ENCODE results near the gene CDKAL1. TPM values are rescaled to one million over a fixed set of nuclear protein-coding genes. Genes with fewer than 3 reads are reported as not detected.

The CDKAL1 gene
- total and polyA plus RNA-seq, 2 donors: 5.8 to 44.1 TPM

DNA sequence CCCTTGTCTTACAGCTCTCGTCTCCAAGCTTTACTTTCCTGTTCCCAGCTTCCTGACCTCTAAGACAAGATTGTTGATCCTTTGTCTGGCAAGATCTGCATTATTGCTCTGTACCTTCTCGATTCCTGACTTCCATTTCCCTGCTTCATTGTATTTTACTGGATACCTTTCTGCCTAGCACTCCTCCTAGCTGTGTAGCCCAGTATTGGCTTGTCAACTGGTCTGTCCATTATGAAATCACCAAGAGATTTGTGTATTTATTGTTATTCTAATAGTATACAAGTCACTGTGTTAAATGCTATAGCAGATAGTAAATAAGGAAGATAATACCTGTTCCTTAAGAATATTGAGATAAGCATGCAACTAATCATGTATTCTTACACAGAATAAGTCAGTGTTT lies 305.4 kb downstream of the CDKAL1 start:
- 93% methylated on average over 2 of the region's 2 CpGs for WGBS
- no peak overlapping the region for H3K27ac ChIP-seq (ENCODE audit: low read depth)
- no peaks in the 10 kb centered on the region for H3K36me3 ChIP-seq (ENCODE audit: insufficient read depth)
- no peak overlapping the region for H3K4me3 ChIP-seq (ENCODE audit: low read depth, low read length)
- DNase-seq (ENCODE audit: extremely low spot score): no peak
- H3K4me1 ChIP-seq (ENCODE audit: insufficient read depth): no peaks in the 10 kb centered on the region

DNA sequence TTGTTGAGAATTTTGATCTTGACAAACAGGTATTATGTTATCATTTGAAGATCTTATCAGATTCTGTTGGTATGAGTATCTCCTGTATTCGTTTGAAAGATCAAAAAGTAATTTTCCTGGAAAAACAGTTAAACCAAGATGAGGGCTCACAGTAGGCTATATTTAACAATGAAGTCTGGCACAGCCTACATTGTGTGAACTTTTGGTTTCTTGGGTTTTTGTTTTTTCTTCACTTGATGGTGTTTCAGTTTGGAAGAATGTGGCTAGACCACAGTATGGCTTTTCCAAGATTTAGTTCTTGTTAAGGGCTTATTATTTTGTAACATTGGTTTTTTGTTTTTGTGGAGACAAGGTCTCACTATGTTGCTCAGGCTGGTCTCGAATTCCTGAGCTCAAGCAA lies 306.4 kb downstream of the CDKAL1 start:
- 84% methylated on average over 2 of the region's 2 CpGs for WGBS
- Histone ChIP-seq H3K27ac (ENCODE audit: low read depth) (no peak overlapping the region), H3K4me1 (ENCODE audit: insufficient read depth) (no peaks in the 10 kb centered on the region), H3K4me3 (ENCODE audit: low read depth, low read length) (no peak overlapping the region), H3K36me3 (ENCODE audit: insufficient read depth) (no peaks in the 10 kb centered on the region)
- DNase-seq (ENCODE audit: extremely low spot score): no peak

DNA sequence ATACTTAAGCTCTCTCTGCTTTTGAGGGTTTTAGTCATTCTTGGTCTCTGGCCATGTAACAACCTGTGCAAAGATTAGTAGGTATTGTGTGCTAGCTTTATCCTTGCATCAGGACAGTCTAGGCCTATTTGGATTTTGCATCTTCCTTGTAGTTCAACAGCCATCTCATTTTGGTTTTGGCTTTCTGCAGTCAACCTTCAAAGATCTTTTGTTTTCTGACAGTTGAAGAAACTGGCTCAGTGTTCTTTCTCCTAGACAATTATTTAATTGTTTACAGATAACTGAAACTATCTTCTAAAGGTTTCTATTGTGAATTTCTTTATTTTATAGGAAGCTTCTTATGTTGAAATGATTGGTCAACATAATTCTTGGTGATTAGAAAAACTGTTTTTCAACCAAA lies 307.5 kb downstream of the CDKAL1 start:
- Histone ChIP-seq H3K36me3 (ENCODE audit: insufficient read depth) (no peaks in the 10 kb centered on the region), H3K4me3 (ENCODE audit: low read depth, low read length) (no peak overlapping the region), H3K27ac (ENCODE audit: low read depth) (no peak overlapping the region), H3K4me1 (ENCODE audit: insufficient read depth) (no peaks in the 10 kb centered on the region)
- no peak for DNase-seq (ENCODE audit: extremely low spot score)

DNA sequence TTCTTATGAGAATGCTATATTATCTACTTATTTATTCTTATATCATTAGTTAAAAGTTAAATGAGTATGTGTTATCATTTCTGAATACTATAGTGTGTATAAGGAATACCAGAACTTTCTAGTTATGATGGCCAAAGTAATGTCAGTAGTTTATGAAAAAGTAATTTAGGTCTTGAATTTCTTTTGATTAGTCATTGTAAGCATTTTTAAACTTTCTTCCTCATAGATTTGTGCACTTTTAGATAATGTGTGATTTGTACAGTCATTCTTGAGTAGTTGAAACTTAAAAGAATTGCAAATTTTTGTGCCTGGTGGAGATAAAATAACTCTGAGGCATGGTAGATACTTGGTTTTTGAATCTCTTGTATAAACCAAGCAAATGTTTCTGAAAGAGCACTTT lies 311.3 kb downstream of the CDKAL1 start:
- H3K27ac ChIP-seq (ENCODE audit: low read depth): no peak overlapping the region
- DNase-seq (ENCODE audit: extremely low spot score): no peak
- H3K4me3 ChIP-seq (ENCODE audit: low read depth, low read length): no peak overlapping the region
- no peaks in the 10 kb centered on the region for H3K4me1 ChIP-seq (ENCODE audit: insufficient read depth)
- no peaks in the 10 kb centered on the region for H3K36me3 ChIP-seq (ENCODE audit: insufficient read depth)

DNA sequence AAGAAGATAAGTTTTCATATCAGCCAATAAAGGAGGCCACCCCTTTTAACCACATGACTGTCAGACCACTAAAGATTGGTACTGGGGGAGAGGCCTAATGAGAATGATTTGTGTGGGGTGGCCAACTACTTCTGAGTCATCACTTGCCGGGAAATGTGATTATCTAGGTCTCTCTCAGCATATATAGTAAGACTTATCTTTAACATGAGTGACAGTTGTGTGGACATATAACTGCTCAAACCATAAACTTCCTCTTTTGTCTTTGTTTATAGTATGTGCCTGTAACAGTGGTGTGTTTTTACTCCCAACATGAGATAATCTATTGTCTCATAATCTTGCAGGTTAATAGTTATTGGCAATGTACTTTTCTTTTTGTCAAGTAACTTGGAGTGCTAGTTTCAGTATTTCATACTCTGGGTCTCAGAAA lies 312.4 kb downstream of the CDKAL1 start:
- Histone ChIP-seq H3K4me1 (ENCODE audit: insufficient read depth) (no peaks in the 10 kb centered on the region), H3K36me3 (ENCODE audit: insufficient read depth) (no peaks in the 10 kb centered on the region), H3K27ac (ENCODE audit: low read depth) (no peak overlapping the region), H3K4me3 (ENCODE audit: low read depth, low read length) (no peak overlapping the region)
- WGBS: 13% methylated on average over 1 of the region's 1 CpG
- no peak for DNase-seq (ENCODE audit: extremely low spot score)

DNA sequence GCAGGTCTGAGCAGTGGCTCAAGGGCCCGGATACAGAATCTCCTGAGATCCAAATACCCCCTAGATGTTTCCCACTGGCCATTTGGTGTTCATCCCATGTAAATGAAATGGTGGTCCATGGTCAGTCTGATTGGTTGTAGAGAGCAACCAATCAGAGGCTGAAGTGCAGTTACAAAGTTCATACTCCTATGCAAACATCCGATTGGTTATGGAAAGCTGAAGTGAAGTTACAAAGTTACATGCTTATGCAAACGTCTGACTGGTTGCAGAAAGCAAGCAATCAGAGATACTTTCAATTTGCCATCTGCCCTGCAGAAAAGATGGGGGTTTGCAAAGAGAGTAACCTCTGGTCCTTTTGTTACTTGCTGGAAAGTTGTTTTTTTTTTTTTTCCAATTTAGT lies 313.6 kb downstream of the CDKAL1 start:
- WGBS: 74% methylated on average over 3 of the region's 3 CpGs
- no peak overlapping the region for H3K4me3 ChIP-seq (ENCODE audit: low read depth, low read length)
- H3K4me1 ChIP-seq (ENCODE audit: insufficient read depth): no peaks in the 10 kb centered on the region
- no peaks in the 10 kb centered on the region for H3K36me3 ChIP-seq (ENCODE audit: insufficient read depth)
- H3K27ac ChIP-seq (ENCODE audit: low read depth): no peak overlapping the region
- no peak for DNase-seq (ENCODE audit: extremely low spot score)

DNA sequence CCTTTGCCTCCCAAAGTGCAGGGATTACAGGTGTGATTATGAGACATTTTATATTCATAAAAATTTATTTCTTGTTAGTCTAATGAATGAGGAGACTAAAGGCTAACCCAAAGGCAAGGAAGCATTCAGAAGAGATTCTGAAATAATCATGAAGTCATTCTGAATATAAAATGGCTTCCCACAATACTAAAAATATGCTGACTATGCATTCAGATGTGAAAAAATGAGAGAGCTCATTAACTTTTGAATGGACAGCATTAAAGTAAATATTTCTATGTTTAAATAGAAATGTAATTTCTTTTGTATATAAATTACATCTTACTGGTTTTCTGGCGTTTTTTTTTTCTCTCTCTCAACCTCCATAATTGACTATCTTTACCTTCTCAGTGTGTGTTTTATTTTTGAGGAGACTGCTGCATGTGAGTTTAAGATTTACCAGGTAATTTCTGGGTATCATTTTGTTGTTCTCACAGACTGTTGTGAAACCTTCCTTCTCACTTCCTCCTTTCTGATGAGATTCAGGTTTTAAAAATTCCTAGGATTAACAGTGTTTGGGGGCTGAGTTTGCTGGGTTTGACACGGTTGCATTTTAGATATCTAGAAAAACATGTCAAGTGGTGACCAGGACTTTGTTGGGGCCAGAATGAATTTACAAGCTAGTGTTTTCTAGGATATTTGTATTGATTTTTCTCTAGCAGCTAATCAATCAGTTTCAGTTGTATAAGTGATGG lies 316.6 kb downstream of the CDKAL1 start:
- Histone ChIP-seq H3K4me3 (ENCODE audit: low read depth, low read length) (no peak overlapping the region), H3K4me1 (ENCODE audit: insufficient read depth) (no peaks in the 10 kb centered on the region), H3K27ac (ENCODE audit: low read depth) (no peak overlapping the region), H3K36me3 (ENCODE audit: insufficient read depth) (no peaks in the 10 kb centered on the region)
- WGBS: 83% methylated on average over 2 of the region's 2 CpGs
- no peak for DNase-seq (ENCODE audit: extremely low spot score)

DNA sequence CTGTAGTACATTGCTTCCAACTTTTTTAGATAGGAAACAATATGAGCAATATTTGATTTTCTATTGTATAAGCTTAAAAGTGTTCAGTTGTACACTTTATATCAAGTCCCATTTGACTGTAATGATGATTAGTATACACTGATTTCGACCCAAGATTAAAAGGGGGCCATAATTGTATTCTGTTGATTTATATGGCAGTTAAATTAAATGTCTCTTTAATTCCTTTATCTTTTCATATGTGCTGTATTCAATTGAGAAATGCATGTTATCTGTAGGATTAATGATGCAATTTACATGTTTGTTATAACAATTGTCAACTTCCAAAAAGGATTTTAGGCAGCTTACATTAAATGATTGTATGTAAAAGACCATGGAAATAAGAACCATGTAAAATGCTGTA lies 317.5 kb downstream of the CDKAL1 start:
- whole genome bisulfite sequencing: 83% methylated on average over 1 of the region's 1 CpG
- no peak for DNase-seq (ENCODE audit: extremely low spot score)
- H3K27ac ChIP-seq (ENCODE audit: low read depth): no peak overlapping the region
- no peaks in the 10 kb centered on the region for H3K36me3 ChIP-seq (ENCODE audit: insufficient read depth)
- no peaks in the 10 kb centered on the region for H3K4me1 ChIP-seq (ENCODE audit: insufficient read depth)
- no peak overlapping the region for H3K4me3 ChIP-seq (ENCODE audit: low read depth, low read length)

DNA sequence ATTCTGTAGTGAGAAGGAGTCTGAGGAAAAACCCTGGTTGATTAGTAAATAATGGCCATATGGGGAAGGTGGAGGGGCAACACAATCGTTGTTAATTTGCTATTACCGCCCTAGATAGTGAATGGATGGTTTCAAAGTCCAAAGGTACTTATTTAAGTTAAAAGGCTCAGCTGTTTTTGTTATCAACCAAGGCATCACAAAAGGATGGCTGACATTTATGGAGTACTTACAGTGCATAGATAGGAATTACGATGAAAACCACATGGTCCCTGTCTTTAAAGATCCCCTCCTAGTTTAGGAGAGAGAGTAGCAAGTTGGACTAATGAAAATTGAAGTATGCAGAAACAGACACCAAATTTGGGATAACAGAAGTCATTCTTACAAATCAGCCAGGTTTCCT lies 319.6 kb downstream of the CDKAL1 start:
- peak; percentile 21 for DNase-seq (ENCODE audit: extremely low spot score)
- Histone ChIP-seq H3K4me3 (ENCODE audit: low read depth, low read length) (no peak overlapping the region), H3K27ac (ENCODE audit: low read depth) (no peak overlapping the region), H3K4me1 (ENCODE audit: insufficient read depth) (no peaks in the 10 kb centered on the region), H3K36me3 (ENCODE audit: insufficient read depth) (no peaks in the 10 kb centered on the region)
- 70% methylated on average over 3 of the region's 3 CpGs for WGBS

DNA sequence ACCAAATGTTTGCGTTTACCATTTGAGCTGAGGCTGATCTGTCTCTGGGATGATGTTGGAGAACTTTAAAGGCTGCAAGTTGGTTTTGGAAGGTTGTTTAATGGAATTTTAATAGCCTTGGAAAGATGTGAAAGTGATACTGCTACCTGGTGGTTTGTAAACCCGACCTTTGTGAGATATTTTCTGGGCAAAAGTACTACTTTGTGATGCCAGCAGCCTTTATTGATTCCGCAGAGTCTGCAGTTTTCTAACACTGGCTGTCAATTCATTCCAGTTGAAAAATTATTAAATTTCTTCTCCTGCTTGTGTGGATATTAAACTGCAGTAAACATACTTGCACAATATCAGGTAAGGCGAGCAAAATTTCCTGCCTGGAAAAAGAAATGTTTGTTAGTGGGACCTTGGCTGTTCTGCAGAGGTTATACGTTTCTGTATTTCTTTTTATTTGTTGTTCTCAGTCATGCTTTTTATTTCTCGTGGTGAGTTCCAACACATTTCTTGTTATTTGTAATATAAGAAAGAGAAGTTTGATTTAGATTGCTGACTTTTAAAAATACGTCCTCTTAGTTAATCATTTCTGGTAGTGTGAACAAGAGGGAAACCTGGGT lies 322.5 kb downstream of the CDKAL1 start:
- H3K27ac ChIP-seq (ENCODE audit: low read depth): no peak overlapping the region
- H3K36me3 ChIP-seq (ENCODE audit: insufficient read depth): no peaks in the 10 kb centered on the region
- WGBS: 91% methylated on average over 7 of the region's 7 CpGs
- H3K4me1 ChIP-seq (ENCODE audit: insufficient read depth): no peaks in the 10 kb centered on the region
- H3K4me3 ChIP-seq (ENCODE audit: low read depth, low read length): no peak overlapping the region
- DNase-seq (ENCODE audit: extremely low spot score): no peak

DNA sequence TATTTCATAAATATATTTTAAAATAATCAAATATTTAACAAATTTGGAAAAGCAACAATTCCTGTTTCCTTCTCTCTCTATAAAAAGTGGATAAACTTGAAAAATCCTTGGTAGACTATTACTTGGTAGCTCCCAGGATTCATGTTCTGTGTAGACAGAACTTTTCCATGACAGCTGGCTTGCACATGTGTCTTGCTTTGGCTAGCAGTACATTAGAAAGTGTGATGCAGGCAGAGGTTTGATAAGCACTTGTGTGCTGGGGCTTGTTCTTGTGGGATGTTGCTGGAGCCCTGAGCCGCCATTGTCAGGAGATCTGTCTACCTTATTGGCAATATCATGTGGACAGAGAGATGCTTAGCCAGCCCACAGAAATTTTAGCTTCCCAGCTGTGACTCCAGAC lies 327.2 kb downstream of the CDKAL1 start:
- Histone ChIP-seq H3K4me3 (ENCODE audit: low read depth, low read length) (no peak overlapping the region), H3K4me1 (ENCODE audit: insufficient read depth) (no peaks in the 10 kb centered on the region), H3K36me3 (ENCODE audit: insufficient read depth) (no peaks in the 10 kb centered on the region), H3K27ac (ENCODE audit: low read depth) (no peak overlapping the region)
- 73% methylated on average over 1 of the region's 1 CpG for WGBS
- DNase-seq (ENCODE audit: extremely low spot score): no peak

DNA sequence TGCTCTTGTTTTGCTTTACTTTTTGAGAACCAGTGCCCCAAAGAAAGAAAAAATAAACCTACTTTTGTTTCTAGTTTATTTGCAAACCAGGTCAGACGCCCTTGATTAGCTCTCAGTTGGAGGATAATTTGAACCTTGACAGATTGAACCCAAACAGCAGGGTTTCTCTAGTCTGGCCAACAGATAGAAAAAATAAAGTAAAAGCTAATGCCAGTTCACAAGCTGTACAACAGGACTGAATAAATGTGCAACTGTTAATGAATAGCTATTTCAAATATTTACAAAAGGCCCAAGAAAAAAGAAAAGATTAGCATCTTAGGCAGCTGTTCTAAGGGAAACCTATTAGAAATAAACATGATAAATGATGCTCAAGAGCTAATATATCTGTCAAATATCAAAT lies 331.8 kb downstream of the CDKAL1 start:
- Histone ChIP-seq H3K4me1 (ENCODE audit: insufficient read depth) (no peaks in the 10 kb centered on the region), H3K36me3 (ENCODE audit: insufficient read depth) (no peaks in the 10 kb centered on the region), H3K4me3 (ENCODE audit: low read depth, low read length) (no peak overlapping the region), H3K27ac (ENCODE audit: low read depth) (no peak overlapping the region)
- WGBS: 80% methylated on average over 1 of the region's 1 CpG
- no peak for DNase-seq (ENCODE audit: extremely low spot score)

DNA sequence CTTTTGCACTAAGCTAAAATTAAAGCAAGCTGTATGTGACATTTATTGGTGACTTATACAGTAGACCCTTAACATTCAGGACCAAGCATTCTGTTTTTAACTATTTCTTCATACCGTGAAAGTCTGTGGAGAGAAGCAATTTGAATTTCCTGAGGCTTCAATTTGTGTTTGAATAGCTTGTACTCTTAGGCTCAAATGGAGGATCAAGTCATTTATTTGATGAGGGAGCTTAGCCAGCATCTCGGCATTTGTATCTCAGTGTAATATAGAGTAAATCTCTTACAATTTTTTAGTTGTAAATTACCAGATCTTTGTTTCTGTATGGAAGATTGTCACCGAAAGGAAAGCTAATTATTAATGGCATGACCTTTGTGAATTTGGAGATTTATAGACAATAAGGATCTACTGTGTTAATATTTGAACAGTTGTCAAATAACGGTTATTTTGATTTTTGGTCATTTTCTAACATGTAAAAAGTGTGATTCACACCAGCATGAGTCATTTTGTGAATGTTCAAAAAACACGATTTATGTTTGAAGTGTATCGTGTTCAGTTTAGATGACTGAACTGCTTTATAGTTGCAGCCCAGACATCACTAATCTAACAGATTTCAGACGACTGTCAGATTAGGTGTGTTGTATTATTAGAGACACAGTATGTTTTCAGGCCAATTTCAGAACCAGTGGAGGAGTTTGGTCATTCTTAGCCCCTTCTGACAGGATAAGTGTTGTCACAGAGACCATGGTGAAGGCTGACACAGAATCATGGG lies 332.9 kb downstream of the CDKAL1 start:
- no peaks in the 10 kb centered on the region for H3K4me1 ChIP-seq (ENCODE audit: insufficient read depth)
- no peak overlapping the region for H3K4me3 ChIP-seq (ENCODE audit: low read depth, low read length)
- no peak for DNase-seq (ENCODE audit: extremely low spot score)
- 86% methylated on average over 7 of the region's 7 CpGs for WGBS
- no peak overlapping the region for H3K27ac ChIP-seq (ENCODE audit: low read depth)
- no peaks in the 10 kb centered on the region for H3K36me3 ChIP-seq (ENCODE audit: insufficient read depth)

DNA sequence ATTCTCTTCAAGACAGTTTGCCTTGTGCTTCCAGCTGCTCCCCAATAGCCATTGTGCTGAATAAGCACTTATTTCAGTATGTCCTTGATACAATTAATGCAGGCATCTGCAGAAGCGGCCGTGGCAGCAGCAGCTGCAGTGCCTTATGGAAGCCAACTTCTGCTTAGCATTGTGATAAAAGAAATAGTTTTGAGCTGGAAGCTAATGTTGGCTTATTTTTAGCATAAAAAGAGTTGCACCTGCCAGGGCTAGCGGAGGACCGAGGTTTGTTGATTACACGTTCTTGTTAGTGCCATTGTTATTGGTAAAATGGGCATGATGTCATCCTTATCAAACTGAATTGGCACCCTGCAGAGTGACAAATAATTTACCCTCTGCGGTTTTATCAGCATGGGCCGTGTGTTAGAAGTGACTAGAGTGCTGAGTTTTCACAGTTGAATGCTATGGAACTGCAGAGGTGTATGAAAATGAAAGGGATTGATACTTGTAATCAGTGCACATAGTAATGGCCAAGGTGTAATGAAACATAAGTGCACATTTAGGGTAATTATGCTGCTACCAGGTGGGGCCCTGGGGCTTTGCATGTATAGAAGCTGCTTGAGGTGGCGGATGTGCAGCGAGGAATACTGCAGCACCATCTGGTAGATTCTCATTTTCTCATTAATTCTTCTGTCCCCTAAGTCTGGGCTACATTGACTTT lies 334.3 kb downstream of the CDKAL1 start:
- H3K4me3 ChIP-seq (ENCODE audit: low read depth, low read length): no peak overlapping the region
- no peaks in the 10 kb centered on the region for H3K4me1 ChIP-seq (ENCODE audit: insufficient read depth)
- DNase-seq (ENCODE audit: extremely low spot score): no peak
- no peaks in the 10 kb centered on the region for H3K36me3 ChIP-seq (ENCODE audit: insufficient read depth)
- no peak overlapping the region for H3K27ac ChIP-seq (ENCODE audit: low read depth)
- WGBS: 71% methylated on average over 9 of the region's 9 CpGs
